CD14-positive monocyte (primary cell): ENCODE data around the gene SHISA6. TPM values are rescaled to one million over a fixed set of nuclear protein-coding genes. Genes with fewer than 3 reads are reported as not detected.
"Not testable (repeated sequence)": the region's sequence is repeated elsewhere in the genome, so short reads cannot be mapped to it uniquely, and the experiment has no call there.

Experiments used
- DNase-seq, 3 donors: peaks; one replicate each; pipeline ENCODE4 v3.0.0-alpha.2; 2011 to 2022
- H2AFZ ChIP-seq: 2 replicates; pipeline ENCODE4 v1.6.0; 2012; ENCODE audit warnings: mild to moderate bottlenecking, low read depth, low read length, inconsistent platforms; ENCODE audit not compliant: insufficient read depth, poor library complexity, severe bottlenecking
- H3K27ac ChIP-seq, 2 donors: 1 replicate in 1 of 2; 2 replicates in 1 of 2; pipeline ENCODE4 v1.5.1; 2012 to 2013; ENCODE audit warnings: low read length in 2 of 2, control low read depth in 1 of 2, inconsistent platforms in 1 of 2, low read depth in 1 of 2, mild to moderate bottlenecking in 1 of 2
- H3K27me3 ChIP-seq, 2 donors: one replicate each; pipeline versions ENCODE4 v1.6.0 to v1.6.1; 2011 to 2013; ENCODE audit warnings: low read length in 2 of 2; ENCODE audit not compliant: control insufficient read depth in 2 of 2, insufficient read depth in 2 of 2
- H3K36me3 ChIP-seq, 2 donors: replicated peaks in 1 of 2; 1 replicate in 1 of 2; 2 replicates in 1 of 2; pipeline versions ENCODE4 v1.5.1 to v1.6.1; 2012 to 2013; ENCODE audit warnings: low read length in 2 of 2, control low read depth in 1 of 2, inconsistent platforms in 1 of 2, mild to moderate bottlenecking in 1 of 2; ENCODE audit not compliant: insufficient read depth in 2 of 2, control insufficient read depth in 1 of 2
- H3K4me1 ChIP-seq, 2 donors: 1 replicate in 1 of 2; 2 replicates in 1 of 2; pipeline versions ENCODE4 v1.5.1 to v1.6.1; 2012 to 2013; ENCODE audit warnings: low read length in 2 of 2, control low read depth in 1 of 2, inconsistent platforms in 1 of 2, mild to moderate bottlenecking in 1 of 2, moderate library complexity in 1 of 2; ENCODE audit not compliant: insufficient read depth in 2 of 2, control insufficient read depth in 1 of 2
- H3K4me2 ChIP-seq: replicated peaks from 2 replicates; pipeline ENCODE3; 2012; ENCODE audit warnings: low read length, moderate library complexity, mild to moderate bottlenecking; ENCODE audit not compliant: poor library complexity, severe bottlenecking; ENCODE audit errors: extremely low read depth
- H3K4me3 ChIP-seq, 3 experiments: fragments of 200-600 bp in 1 of 3; sonication (generic) in 1 of 3; replicated peaks in 1 of 3; 1 replicate in 2 of 3; 2 replicates in 1 of 3; pipeline ENCODE4 v1.5.1; 2011 to 2013; ENCODE audit warnings: low read length in 3 of 3, mild to moderate bottlenecking in 3 of 3, control low read depth in 2 of 3, low read depth in 2 of 3, inconsistent platforms in 1 of 3, moderate library complexity in 1 of 3
- H3K79me2 ChIP-seq: 2 replicates; pipeline ENCODE4 v1.6.0; 2012; ENCODE audit warnings: mild to moderate bottlenecking, control low read depth, inconsistent platforms, low read length, moderate library complexity; ENCODE audit not compliant: insufficient read depth
- H3K9ac ChIP-seq: 2 replicates; pipeline ENCODE4 v1.6.0; 2017; ENCODE audit warnings: low read length, mild to moderate bottlenecking; ENCODE audit not compliant: insufficient read depth, poor library complexity, severe bottlenecking
- H3K9me3 ChIP-seq, 2 donors: replicated peaks in 1 of 2; 1 replicate in 1 of 2; 2 replicates in 1 of 2; pipeline versions ENCODE4 v1.5.1 to v1.6.1; 2012 to 2013; ENCODE audit warnings: low read length in 2 of 2, control low read depth in 1 of 2; ENCODE audit not compliant: control insufficient read depth in 1 of 2, insufficient read depth in 1 of 2
- H4K20me1 ChIP-seq: 2 replicates; pipeline ENCODE4 v1.6.0; 2012; ENCODE audit warnings: mild to moderate bottlenecking, low read length, control low read depth, moderate library complexity; ENCODE audit not compliant: insufficient read depth
- H3K27ac Mint-ChIP-seq, 7 donors: one replicate each; pipeline ENCODE4 v1.8.0; 2020; ENCODE audit warnings: mild to moderate bottlenecking in 7 of 7, mixed read lengths in 7 of 7, moderate library complexity in 6 of 7, inconsistent platforms in 2 of 7
- H3K27me3 Mint-ChIP-seq, 3 donors: one replicate each; pipeline ENCODE4 v1.8.0; 2021 to 2022; ENCODE audit warnings: low read depth in 3 of 3, mild to moderate bottlenecking in 3 of 3, mixed read lengths in 3 of 3, moderate library complexity in 3 of 3, inconsistent platforms in 1 of 3
- H3K36me3 Mint-ChIP-seq, 2 donors: one replicate each; pipeline ENCODE4 v1.8.0; 2020; ENCODE audit warnings: mixed read lengths in 2 of 2, inconsistent platforms in 1 of 2, mild to moderate bottlenecking in 1 of 2
- H3K4me1 Mint-ChIP-seq: one replicate; pipeline ENCODE4 v1.8.0; 2020; ENCODE audit warnings: mild to moderate bottlenecking, mixed read lengths
- H3K4me3 Mint-ChIP-seq, 2 donors: one replicate each; pipeline ENCODE4 v1.8.0; 2020; ENCODE audit warnings: mild to moderate bottlenecking in 2 of 2, mixed read lengths in 2 of 2, moderate library complexity in 1 of 2
- H3K9me3 Mint-ChIP-seq, 7 donors: one replicate each; pipeline ENCODE4 v1.8.0; 2020 to 2022; ENCODE audit warnings: mixed read lengths in 7 of 7, mild to moderate bottlenecking in 6 of 7, moderate library complexity in 6 of 7, inconsistent platforms in 2 of 7
- WGBS: methylation state at CpG from one replicate; pipeline ENCODE4 v1.1.5; 2013; ENCODE audit warnings: missing lambda C conversion rate; ENCODE audit not compliant: insufficient coverage; 5-methylcytosine and 5-hydroxymethylcytosine counted together
- intact Hi-C, 2 donors: fragments of 100-400 bp; cut with micrococcal nuclease; formaldehyde crosslinking; loops; one replicate each; pipeline versions ENCODE4 v1.15.0 to v1.15.1; 2023
- polyA plus RNA-seq, 3 donors: library from polyadenylated mRNA; depleted of rRNA in 1 of 3; unstranded in 2 of 3; stranded (reverse) in 1 of 3; fragments of 300-500 nt in 2 of 3; fragments of >200 nt in 1 of 3; fragmentation: Illumina TruSeq in 2 of 3; gene quantifications; 1 replicate in 2 of 3; 2 replicates in 1 of 3; pipeline ENCODE4 v1.2.3, GENCODE V29; 2012 to 2021
- TF ChIP-seq, protein P1 (sequence below): fragments of 200-600 bp; IDR thresholded peaks from one replicate; pipeline ENCODE4 v1.8.0; 2022; ENCODE audit warnings: antibody characterized with exemption, mild to moderate bottlenecking

Gene SHISA6
- polyA plus RNA-seq, 3 donors = not detected

DNA sequence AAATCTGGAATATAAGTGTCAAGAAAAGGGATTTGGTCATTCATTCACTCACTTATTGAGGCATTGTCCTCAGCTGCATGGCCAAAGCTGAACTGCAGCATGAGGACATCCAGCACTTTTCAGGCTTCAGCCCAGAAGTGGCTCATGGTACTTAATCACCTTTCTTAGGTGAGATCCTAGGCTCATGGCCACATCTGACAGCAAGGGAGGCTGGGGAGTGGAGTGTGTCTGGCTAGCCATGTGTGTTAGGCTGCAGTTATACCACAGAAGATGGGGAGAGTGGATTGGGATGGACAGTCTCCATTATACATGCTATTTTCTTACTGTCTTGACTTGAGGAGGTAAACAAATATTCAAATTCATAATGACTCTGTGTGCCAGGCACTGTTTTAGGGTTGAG lies 68.8 kb downstream of the SHISA6 start:
- H3K4me1 ChIP-seq = no peaks in the 10 kb centered on the region
- H4K20me1 ChIP-seq = no peaks in the 10 kb centered on the region
- H2AFZ ChIP-seq = no peak overlapping the region
- H3K27me3 ChIP-seq = no peaks in the 10 kb centered on the region
- Mint-ChIP-seq H3K4me3 (no peak overlapping the region), H3K27ac (no peak overlapping the region), H3K9me3 (peaks cover 0 to 14% (median 8%) of the 10 kb centered on the region in 7 donors), H3K4me1 (no peaks in the 10 kb centered on the region), H3K36me3 (no peaks in the 10 kb centered on the region), H3K27me3 (peaks cover 0 to 5% (median 4%) of the 10 kb centered on the region in 3 donors)
- TF ChIP-seq, protein P1, sequence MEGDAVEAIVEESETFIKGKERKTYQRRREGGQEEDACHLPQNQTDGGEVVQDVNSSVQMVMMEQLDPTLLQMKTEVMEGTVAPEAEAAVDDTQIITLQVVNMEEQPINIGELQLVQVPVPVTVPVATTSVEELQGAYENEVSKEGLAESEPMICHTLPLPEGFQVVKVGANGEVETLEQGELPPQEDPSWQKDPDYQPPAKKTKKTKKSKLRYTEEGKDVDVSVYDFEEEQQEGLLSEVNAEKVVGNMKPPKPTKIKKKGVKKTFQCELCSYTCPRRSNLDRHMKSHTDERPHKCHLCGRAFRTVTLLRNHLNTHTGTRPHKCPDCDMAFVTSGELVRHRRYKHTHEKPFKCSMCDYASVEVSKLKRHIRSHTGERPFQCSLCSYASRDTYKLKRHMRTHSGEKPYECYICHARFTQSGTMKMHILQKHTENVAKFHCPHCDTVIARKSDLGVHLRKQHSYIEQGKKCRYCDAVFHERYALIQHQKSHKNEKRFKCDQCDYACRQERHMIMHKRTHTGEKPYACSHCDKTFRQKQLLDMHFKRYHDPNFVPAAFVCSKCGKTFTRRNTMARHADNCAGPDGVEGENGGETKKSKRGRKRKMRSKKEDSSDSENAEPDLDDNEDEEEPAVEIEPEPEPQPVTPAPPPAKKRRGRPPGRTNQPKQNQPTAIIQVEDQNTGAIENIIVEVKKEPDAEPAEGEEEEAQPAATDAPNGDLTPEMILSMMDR = no peak
- H3K9ac ChIP-seq = no peak overlapping the region
- H3K79me2 ChIP-seq = no peaks in the 10 kb centered on the region
- H3K4me3 ChIP-seq = no peak overlapping the region
- no peak for DNase-seq
- H3K36me3 ChIP-seq = no peaks in the 10 kb centered on the region
- H3K9me3 ChIP-seq = peaks cover 6 to 10% of the 10 kb centered on the region in 2 donors
- no peak overlapping the region for H3K4me2 ChIP-seq
- H3K27ac ChIP-seq = no peak overlapping the region
- intact Hi-C loops = no loop called here

- peaks cover 0 to 10% (median 4%) of the 10 kb centered on the region in 7 donors for H3K9me3 Mint-ChIP-seq
- H3K27me3 ChIP-seq, H3K36me3 Mint-ChIP-seq, H3K4me1 ChIP-seq, H3K27ac ChIP-seq, H3K36me3 ChIP-seq, H3K27me3 Mint-ChIP-seq, H3K9me3 ChIP-seq, H3K9ac ChIP-seq, H3K4me1 Mint-ChIP-seq, H3K27ac Mint-ChIP-seq, H3K4me3 Mint-ChIP-seq, H3K79me2 ChIP-seq, H2AFZ ChIP-seq, H3K4me3 ChIP-seq, DNase-seq, H4K20me1 ChIP-seq, intact Hi-C loops, H3K4me2 ChIP-seq: not testable (repeated sequence)
- WGBS = no CpG with 5 or more reads among the region's 11 CpGs
These were observed 75.4 kb downstream of the SHISA6 start for GRCh38 chr17:11316451-11316850.
